Progenitor cell of endocrine pancreas (in vitro differentiated cells): ENCODE measurements around the gene FBXL16. TPM values are rescaled to one million over a fixed set of nuclear protein-coding genes. Genes with fewer than 3 reads are reported as not detected.

Experiments
- DNase-seq: peaks from one replicate; pipeline ENCODE4 v3.0.0; 2021; ENCODE audit warnings: low spot score; ENCODE audit not compliant: unreplicated experiment
- H3K27ac Mint-ChIP-seq: 2 replicates; pipeline ENCODE4 v1.8.0; 2021; ENCODE audit warnings: mild to moderate bottlenecking, moderate library complexity, mixed read lengths
- H3K27me3 Mint-ChIP-seq: 2 replicates; pipeline ENCODE4 v1.8.0; 2021; ENCODE audit warnings: mixed read lengths
- H3K36me3 Mint-ChIP-seq: 2 replicates; pipeline ENCODE4 v1.8.0; 2022; ENCODE audit warnings: mixed read lengths; ENCODE audit not compliant: insufficient read depth
- H3K4me1 Mint-ChIP-seq: 2 replicates; pipeline ENCODE4 v1.8.0; 2021; ENCODE audit warnings: low read depth, mixed read lengths
- H3K4me3 Mint-ChIP-seq: 2 replicates; pipeline ENCODE4 v1.8.0; 2021; ENCODE audit warnings: low read depth, mild to moderate bottlenecking, moderate library complexity, mixed read lengths
- H3K9me3 Mint-ChIP-seq: 2 replicates; pipeline ENCODE4 v1.8.0; 2021; ENCODE audit warnings: low read depth, mixed read lengths
- total RNA-seq: library from RNA; stranded (reverse); gene quantifications from 2 replicates; pipeline ENCODE4 v1.2.1, GENCODE V29; 2021
- TF ChIP-seq, protein P1 (sequence below): fragments of 200-600 bp; sonication (generic); IDR thresholded peaks from one replicate; pipeline ENCODE4 v1.5.0; 2021; ENCODE audit warnings: antibody characterized with exemption, mild to moderate bottlenecking; ENCODE audit not compliant: unreplicated experiment

The FBXL16 gene
- total RNA-seq, 1 donor from 2014 or later: 4.3 TPM

DNA sequence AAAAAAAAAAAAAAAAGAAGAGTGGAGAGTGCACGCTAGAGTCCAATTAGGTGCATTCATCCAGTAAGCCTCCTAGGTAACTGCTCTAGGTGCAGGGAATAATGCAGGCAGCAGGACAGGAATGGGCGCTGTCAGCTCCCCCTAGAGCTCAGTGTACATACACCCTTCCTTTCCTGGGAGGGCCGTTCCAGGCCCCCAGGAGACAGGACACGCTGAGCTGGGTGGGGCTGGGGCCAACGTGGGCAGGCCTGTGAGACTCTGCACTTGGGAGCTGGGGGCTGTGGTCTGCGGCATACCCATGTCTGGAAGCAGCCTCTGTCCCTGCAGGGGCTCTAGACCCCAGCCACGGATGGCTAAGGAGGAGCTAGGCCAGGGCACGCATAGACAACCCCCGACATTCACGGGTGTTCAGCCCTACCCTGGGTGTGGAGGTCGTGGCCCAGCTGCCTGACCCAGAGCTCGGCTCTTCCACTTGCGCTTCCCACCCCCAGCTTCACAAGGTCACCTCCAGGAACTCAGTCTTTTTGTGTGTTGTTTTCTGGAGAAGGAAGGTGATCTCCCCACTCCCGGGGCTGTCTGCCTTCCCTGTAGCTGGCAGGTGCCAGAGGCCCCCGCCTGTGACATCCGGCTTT, 14.3 kb upstream of the FBXL16 start:
- Mint-ChIP-seq H3K36me3 (no peaks in the 10 kb centered on the region), H3K27ac (peak overlapping the region; percentile 90), H3K9me3 (no peaks in the 10 kb centered on the region), H3K4me1 (peaks cover 12% of the 10 kb centered on the region), H3K27me3 (no peaks in the 10 kb centered on the region), H3K4me3 (peak overlapping the region; percentile 77)
- TF ChIP-seq, protein P1, sequence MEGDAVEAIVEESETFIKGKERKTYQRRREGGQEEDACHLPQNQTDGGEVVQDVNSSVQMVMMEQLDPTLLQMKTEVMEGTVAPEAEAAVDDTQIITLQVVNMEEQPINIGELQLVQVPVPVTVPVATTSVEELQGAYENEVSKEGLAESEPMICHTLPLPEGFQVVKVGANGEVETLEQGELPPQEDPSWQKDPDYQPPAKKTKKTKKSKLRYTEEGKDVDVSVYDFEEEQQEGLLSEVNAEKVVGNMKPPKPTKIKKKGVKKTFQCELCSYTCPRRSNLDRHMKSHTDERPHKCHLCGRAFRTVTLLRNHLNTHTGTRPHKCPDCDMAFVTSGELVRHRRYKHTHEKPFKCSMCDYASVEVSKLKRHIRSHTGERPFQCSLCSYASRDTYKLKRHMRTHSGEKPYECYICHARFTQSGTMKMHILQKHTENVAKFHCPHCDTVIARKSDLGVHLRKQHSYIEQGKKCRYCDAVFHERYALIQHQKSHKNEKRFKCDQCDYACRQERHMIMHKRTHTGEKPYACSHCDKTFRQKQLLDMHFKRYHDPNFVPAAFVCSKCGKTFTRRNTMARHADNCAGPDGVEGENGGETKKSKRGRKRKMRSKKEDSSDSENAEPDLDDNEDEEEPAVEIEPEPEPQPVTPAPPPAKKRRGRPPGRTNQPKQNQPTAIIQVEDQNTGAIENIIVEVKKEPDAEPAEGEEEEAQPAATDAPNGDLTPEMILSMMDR: peak; percentile 31
- no peak for DNase-seq

DNA sequence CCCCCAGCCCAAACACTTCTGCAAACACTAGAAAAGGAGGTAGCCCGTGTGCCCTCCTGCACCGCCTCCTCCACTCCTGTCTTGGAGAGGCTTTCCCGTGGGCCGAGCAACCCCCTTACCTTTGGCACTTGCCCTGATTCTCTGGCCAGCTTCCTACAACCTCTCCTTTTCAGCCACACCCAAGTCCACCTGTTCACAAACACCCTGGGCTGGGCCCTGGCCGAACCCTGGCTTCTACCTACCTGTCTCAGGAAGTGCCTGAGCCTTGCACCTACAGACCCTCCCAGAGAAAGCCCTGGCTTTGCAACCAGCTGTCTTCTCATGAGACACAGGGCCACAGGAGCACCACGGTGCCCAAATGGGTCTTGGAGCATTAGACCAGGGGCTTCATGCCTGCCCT, 13.3 kb upstream of the FBXL16 start:
- Mint-ChIP-seq H3K9me3 (no peaks in the 10 kb centered on the region), H3K4me1 (peaks cover 12% of the 10 kb centered on the region), H3K27ac (no peak overlapping the region), H3K27me3 (no peaks in the 10 kb centered on the region), H3K4me3 (peak overlapping the region; percentile 37), H3K36me3 (no peaks in the 10 kb centered on the region)
- TF ChIP-seq, protein P1: no peak
- DNase-seq: no peak

DNA sequence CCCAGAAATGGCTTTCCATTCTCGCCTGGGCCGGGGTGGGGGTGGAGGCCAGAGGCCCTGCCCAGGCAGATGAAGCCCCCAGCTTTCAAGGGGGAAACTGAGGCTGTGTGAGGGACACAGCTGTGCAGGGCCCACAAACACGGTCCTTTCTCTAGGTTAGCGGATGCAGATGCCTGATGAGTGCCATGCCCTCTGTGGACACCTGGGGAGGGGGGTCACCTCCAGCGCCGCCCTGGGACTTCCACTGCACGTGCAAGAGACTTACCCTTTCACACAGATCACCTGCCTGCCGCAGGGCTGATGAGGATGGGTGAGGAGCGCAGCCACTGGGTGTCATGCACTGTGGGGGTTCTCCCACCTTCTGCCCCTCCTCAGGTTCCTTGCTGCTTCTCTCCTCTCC, 12.8 kb upstream of the FBXL16 start:
- TF ChIP-seq, protein P1: no peak
- H3K4me1 Mint-ChIP-seq: peaks cover 12% of the 10 kb centered on the region
- H3K27me3 Mint-ChIP-seq: no peaks in the 10 kb centered on the region
- H3K4me3 Mint-ChIP-seq: no peak overlapping the region
- DNase-seq: no peak
- H3K27ac Mint-ChIP-seq: no peak overlapping the region
- no peaks in the 10 kb centered on the region for H3K9me3 Mint-ChIP-seq
- H3K36me3 Mint-ChIP-seq: no peaks in the 10 kb centered on the region

DNA sequence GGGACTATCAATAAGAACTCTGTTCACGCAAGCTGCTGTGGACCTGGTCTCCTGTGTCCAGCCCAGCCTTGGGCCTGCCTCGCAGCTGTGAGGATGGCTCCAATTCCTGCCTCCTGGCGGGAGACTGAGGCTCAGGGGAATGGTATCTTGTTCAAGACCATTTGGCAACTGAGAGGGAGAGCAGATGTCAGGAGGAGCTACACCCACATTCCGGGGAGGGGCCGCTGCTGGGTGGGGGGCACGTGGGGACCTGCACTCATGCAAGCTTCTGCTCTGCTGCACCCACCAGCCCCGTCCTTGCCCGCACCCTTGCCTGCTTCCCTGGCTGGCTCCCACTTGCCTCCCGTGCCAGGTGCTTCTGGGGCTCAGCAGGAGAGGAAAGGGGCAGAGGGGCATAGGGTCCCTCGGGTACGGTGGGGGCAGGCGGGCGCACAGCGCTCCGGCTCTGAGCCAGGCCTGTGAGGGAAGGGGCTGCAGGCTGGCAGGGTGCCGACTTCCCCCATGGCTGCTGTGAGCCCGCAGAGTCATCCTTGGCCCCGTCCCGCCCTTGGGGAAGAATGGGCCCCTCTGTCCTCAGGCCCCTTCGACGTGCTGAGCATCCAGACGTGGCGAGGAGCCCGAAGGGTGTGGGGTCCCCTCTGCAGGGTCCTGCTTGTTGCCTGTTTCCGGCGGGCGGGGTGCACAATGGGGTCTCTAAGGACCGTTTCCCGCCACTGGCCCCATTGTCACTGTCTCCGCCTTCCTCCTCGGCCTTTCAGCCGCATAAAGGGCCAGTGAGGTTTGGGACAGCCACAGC, 12.0 kb upstream of the FBXL16 start:
- Mint-ChIP-seq H3K9me3 (no peaks in the 10 kb centered on the region), H3K4me3 (no peak overlapping the region), H3K27me3 (peaks cover 3% of the 10 kb centered on the region), H3K36me3 (no peaks in the 10 kb centered on the region), H3K27ac (no peak overlapping the region), H3K4me1 (peaks cover 12% of the 10 kb centered on the region)
- no peak for DNase-seq
- TF ChIP-seq, protein P1: no peak

DNA sequence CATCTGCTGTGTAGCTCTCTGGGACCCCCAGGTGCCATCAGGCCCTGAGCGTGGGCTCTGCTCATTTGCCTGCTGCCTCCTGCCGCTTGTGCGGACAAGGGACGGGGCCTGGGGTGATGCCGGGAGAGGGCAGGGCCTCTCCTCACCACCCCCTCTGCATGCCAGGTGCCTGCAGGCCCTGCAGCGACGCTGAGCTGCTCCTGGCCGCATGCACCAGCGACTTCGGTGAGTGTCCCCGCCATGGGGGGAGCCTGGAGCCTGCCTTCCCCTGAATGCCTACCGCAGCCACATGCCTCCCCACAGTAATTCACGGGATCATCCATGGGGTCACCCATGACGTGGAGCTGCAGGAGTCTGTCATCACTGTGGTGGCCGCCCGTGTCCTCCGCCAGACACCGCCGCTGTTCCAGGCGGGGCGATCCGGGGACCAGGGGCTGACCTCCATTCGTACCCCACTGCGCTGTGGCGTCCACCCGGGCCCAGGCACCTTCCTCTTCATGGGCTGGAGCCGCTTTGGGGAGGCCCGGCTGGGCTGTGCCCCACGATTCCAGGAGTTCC, 11.2 kb upstream of the FBXL16 start:
- H3K27me3 Mint-ChIP-seq: peaks cover 5% of the 10 kb centered on the region
- peaks cover 12% of the 10 kb centered on the region for H3K4me1 Mint-ChIP-seq
- H3K36me3 Mint-ChIP-seq: no peaks in the 10 kb centered on the region
- TF ChIP-seq, protein P1: no peak
- DNase-seq: no peak
- H3K4me3 Mint-ChIP-seq: peak overlapping the region; percentile 74
- H3K9me3 Mint-ChIP-seq: no peaks in the 10 kb centered on the region
- no peak overlapping the region for H3K27ac Mint-ChIP-seq
